Stimulated activated CD4-positive, alpha-beta T cell treated with anti-CD3 and anti-CD28 coated beads, Interleukin-12 subunit alpha, Interleukin-12 subunit beta, amount 100 ng/mL, for 4 hours (primary cell): ENCODE results near the gene CCDC188.

Experiments
- DNase-seq: peaks from one replicate; pipeline ENCODE4 v3.0.0-alpha.2; 2020

Gene CCDC188

DNA sequence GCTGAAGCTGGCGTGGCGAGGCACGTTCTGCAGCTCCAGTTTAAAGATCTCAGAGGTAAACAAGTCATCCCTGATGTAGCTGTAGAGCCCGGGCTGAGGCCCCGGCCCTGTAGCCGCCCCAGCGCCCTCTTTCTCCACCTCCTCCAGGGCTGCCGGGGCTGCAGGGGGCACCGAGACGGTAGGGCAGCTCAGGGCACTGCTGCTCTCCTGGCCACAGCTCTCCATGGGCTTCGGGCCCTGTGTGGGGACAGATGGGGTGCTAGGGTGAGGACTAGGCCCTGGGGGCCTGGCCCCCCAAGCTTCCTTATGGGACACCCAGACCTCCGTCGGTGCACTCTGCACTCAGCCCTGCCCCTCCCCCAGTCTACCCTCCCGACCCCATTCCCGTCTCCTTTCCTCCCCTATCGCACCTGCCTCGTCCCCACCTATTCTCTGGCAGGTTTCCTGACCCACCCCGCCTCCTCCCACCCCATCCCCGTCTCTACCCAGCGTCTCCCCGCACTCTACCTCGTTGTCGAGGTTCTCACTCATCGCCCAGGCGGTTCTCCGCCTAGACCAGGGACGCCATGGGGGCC is 34.4 kb downstream of the CCDC188 start:
- DNase-seq, result no peak

DNA sequence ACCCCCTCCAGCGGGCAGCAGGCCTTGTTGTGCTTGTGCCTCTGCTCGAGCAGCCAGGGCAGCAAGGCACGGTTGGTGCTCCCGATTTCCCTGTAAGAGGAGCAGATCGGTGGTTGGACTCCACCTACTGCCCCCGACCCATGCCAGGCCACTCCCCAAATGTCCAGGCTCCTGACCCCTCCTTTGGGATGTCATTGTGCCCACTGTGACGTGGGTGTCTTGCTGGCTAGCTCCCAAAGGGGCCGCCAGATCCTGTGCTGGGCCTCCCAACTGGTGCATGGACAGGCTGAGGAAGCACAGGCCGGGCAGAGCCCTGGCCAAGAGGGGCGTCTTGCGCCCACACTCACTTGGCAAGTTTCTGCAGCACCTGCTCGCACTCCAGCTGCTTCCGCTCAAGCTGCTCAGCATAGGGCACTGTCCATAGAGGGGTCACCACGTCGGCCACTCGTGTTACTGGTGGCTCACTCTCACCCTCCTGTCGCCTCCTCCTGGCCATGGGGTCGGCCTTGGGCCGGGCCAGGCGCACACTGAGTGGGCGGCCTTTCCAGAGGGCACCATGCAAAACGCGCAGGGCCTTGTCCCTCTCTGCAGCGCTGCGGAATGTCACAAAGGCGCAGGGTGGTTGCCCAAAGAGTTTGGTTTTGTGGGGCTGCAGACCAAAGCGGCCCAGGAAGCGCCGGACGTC is 35.0 kb downstream of the CCDC188 start, which contains the start of gene RANBP1:
Gene RANBP1, plus strand, starts transcription at position 414 of the 685 bp plus-strand sequence. Its CDS starts 81 bp downstream, at position 495.
- DNase-seq, result no peak

DNA sequence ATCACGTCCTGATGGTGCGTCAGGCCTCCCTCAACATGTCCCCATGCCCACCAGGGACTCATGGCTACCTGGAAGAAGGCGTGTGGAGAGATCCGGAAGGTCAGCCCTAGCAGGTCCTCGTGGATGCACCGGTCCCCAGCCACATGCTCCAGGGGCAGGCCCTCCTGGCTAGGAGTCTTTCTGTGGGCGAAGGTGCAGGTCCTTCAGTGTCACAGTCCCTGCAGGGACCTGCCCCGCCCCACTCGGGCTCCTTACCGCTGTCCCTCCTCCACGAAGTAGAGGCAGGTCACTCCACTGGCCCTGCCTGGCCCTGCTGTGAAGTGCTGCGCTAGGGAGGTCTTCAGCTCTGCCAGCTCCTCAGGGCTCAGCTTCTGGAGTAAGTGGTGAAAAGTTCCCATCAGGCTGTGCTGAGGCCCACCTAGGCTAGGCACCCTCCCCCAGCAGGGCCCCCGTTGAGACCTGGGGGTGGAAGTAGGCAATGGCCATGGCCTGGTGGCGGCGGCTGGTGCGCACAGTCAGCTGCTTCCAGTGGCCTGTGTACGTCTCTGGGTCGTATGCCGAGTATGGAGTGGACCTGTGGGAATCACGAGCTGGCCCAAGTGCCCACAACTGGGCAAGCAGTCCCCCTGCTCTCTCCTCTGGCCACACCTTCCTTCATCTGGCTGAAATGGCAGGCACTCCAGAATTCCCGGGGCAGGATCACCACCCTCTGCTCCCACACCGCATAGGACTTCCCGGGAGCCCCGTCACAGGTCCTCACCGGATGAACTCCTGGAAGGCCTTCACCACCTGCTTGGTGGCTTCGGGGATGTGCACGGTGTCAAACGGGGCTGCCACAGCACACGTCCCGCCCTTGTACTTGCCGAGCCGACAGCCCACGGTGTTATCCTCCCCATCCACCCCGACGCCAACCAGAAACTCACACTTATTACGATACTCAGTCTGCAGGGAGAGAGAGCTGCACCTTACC is 36.1 kb downstream of the CCDC188 start:
- no peak for DNase-seq

- DNase-seq, result no peak
These were observed 37.1 kb downstream of the CCDC188 start for GRCh38 chr22:20113551-20114310.

GRCh38 chr22:20112623-20113511 is 38.0 kb downstream of the CCDC188 start:
- no peak for DNase-seq

GRCh38 chr22:20111689-20112622 is 38.9 kb downstream of the CCDC188 start:
- no peak for DNase-seq

DNA sequence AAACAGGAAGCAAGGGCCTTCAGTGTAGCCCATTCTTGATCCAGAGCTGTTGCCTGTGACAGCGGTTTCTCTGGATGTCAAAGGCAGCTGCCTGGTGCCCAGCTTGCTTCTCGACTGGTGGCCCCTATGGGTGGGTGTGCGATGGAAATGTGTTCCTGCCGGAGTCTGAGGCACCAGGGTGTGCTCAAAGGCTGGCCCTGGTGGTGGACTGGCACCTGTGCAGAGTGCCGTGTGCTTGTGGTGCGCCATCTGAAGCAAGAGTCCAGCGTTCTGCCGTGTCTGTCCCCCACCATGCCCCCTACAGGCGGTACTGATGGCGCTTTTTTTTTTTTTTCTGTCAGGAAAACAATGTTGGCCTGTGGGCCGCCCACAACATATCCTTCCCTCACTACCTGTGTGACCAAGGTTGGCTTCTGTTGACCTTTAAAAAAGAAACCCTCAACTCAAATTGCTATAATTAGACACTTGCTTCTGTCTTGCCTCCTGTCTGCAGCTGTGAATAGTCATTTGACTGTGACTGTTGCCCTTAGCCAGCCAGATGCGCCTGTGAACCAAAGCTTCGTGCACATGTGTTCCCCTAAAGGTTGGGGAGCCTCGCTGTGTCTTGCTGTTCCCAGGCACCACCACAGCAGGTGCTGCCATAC is 39.7 kb downstream of the CCDC188 start:
- DNase-seq, result no peak

GRCh38 chr22:20110359-20110985 is 40.4 kb downstream of the CCDC188 start:
- DNase-seq, result no peak

DNA sequence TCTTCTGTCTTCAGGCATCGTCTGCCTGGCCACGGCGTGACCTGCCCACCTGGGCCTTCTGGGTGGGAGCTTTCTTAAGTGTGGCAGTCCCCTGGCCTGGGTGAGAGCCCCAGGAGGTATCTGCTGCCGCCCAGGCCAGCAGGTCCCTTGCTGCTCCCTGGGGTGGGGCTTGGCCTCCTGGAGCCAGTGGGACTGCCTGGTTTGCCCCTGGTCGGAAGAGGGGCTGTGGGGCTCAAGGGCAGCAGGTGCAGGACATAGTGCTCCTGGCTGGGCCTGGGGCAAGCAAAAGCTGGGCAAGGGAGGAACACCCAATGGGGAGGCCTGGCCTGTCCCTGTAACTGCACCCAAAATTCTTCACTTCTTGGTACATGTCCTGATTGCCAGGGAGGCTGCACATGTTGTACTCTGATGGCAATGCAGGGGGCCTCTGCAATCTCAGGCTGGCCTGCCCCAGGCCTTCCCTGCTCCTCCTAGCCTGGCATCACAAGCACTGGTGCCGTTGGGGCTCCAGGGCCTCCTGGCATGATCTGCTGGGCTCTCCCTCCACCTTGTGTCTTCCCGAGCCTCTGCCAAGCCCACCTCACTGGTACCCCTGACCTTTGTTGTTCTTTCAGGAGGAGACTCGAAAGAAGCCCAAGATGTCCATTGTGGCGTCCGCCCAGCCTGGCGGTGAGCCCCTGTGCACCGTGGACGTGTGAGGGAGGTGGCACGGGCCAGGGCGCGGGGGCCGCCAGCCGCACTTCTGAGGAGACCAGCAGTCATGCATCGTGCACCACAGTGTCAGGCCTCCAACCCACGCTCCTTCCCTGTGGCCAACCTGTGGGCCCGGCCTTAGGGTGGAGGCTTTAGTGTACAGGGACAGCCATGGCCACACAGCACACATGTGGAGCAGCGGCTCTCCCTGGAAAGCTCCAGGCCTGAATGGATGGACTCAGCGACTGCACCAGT is 41.2 kb downstream of the CCDC188 start:
- DNase-seq, result no peak

GRCh38 chr22:20108757-20109230 is 42.1 kb downstream of the CCDC188 start:
- DNase-seq, result no peak

DNA sequence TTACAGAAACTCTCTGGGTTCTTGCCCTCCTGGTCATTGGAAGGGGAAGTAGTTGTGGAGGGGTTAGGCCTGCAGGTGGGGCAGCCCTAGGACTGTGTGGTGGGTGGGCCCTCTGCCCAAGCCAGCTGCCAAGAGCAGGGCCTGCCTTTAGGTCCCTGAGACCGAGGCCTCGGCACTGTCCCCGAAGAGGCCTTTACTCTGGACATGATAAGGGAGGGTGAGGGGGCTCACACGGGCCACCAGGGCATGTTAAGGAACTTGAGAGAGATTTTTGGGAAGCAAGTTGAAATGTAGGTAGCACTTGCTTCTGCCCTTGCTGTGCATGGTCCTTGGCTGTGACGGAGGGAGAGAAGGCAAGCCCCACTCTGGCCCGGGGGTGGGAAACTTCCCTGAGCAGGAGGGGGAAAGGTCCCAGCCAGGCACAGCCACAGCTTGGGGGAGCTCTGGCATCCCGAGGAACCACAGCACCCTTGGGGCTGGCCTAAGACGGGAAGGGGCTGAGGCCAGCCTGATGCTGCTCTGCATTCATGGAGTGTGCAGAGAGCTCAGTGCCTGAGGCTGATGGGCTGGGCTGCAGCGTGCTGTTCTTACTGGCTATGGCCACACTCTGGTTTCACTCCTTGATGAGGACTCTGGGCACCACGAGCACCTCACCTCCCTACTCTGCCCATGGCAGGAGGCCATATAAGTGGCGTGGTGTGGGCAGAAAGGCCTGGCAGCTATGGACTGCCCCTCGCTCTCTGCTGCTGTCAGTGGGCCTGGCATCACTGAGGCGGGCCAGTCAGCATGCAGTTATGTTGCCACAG is 42.7 kb downstream of the CCDC188 start:
- no peak for DNase-seq

DNA sequence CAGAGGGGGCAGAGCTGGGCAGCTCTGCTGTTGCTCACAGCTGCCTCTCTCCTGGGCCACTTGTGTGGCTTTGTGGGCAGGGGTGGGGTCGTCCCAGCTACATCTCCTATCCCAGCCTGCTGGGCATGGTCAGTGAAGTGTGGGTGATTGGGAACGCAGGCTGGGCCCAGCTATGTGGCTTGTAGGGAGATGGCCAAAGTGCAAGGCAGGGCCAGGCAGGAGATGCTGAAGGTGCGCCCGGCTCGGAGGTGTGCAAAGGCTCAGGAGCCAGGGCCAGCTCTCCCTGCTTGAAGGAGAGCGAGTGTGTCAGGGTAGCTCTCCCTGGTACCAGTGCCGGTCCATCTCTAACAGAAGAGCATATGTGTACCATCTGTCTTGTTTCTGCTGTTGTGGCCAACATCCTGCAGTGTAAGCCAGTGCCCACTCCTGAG is 43.4 kb downstream of the CCDC188 start:
- no peak for DNase-seq

GRCh38 chr22:20106849-20107237 is 44.0 kb downstream of the CCDC188 start:
- no peak for DNase-seq

GRCh38 chr22:20106205-20106848 is 44.5 kb downstream of the CCDC188 start:
- no peak for DNase-seq

- no peak for DNase-seq
These were observed 45.2 kb downstream of the CCDC188 start for GRCh38 chr22:20105456-20106204.

- DNase-seq, result no peak
These were observed 48.6 kb downstream of the CCDC188 start for GRCh38 chr22:20102203-20102780.
